ENCODE measurements around the gene RASL11A. TPM values are rescaled to one million over a fixed set of nuclear protein-coding genes. Genes with fewer than 3 reads are reported as not detected.

Gene RASL11A
- total and polyA plus RNA-seq, 2 of the 13 experiments (the other 11 are each of a cell fraction or from before 2014, with no cell fraction given), result 3.0 to 4.1 TPM

DNA sequence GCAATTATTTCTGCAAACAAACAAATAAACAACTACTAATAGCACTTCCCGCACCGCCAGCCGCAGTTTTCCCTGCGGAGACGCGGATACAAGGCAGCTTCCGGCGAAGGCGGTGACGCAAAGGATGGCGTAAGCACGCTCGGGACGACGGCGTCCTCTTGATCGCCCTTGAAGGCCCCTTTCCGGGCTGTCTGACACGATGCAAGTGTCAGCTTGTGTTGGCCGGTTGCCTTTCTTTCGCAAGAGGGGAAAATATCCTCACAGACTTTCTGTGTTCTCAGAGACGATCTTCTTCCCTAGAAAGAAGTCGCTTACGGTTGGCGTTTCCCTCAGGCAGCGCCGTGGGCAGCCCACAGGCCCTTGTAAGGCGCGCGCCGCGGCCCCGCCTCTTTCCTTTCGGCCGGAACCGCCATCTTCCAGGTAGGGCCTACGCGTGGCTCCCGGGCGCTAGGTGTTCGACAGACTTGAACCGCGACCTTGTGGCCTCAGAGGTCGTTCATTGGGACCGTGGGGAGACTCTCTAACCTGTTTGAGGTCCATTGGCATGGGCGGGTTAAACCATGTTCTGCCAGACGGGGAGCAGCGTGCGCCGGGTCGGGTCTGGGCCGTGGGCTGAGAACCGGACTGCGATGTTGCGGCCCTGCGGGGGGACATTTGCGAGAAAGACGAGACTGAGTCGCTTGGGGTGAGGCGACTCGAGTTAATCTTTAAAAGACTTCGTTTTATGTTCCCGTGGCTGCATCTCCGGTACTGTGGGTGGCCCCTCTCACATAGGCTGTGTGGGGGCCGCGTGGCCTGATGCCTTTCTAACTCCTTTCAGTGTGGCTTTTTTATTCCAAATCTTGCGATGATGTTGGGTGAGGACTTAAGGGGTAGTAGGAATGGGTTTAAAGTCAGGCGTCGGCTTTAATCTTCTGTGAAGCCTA lies 19.2 kb upstream of the RASL11A start, which contains the start of gene RPL21 (continued):
- TF ChIP-seq, protein P1, sequence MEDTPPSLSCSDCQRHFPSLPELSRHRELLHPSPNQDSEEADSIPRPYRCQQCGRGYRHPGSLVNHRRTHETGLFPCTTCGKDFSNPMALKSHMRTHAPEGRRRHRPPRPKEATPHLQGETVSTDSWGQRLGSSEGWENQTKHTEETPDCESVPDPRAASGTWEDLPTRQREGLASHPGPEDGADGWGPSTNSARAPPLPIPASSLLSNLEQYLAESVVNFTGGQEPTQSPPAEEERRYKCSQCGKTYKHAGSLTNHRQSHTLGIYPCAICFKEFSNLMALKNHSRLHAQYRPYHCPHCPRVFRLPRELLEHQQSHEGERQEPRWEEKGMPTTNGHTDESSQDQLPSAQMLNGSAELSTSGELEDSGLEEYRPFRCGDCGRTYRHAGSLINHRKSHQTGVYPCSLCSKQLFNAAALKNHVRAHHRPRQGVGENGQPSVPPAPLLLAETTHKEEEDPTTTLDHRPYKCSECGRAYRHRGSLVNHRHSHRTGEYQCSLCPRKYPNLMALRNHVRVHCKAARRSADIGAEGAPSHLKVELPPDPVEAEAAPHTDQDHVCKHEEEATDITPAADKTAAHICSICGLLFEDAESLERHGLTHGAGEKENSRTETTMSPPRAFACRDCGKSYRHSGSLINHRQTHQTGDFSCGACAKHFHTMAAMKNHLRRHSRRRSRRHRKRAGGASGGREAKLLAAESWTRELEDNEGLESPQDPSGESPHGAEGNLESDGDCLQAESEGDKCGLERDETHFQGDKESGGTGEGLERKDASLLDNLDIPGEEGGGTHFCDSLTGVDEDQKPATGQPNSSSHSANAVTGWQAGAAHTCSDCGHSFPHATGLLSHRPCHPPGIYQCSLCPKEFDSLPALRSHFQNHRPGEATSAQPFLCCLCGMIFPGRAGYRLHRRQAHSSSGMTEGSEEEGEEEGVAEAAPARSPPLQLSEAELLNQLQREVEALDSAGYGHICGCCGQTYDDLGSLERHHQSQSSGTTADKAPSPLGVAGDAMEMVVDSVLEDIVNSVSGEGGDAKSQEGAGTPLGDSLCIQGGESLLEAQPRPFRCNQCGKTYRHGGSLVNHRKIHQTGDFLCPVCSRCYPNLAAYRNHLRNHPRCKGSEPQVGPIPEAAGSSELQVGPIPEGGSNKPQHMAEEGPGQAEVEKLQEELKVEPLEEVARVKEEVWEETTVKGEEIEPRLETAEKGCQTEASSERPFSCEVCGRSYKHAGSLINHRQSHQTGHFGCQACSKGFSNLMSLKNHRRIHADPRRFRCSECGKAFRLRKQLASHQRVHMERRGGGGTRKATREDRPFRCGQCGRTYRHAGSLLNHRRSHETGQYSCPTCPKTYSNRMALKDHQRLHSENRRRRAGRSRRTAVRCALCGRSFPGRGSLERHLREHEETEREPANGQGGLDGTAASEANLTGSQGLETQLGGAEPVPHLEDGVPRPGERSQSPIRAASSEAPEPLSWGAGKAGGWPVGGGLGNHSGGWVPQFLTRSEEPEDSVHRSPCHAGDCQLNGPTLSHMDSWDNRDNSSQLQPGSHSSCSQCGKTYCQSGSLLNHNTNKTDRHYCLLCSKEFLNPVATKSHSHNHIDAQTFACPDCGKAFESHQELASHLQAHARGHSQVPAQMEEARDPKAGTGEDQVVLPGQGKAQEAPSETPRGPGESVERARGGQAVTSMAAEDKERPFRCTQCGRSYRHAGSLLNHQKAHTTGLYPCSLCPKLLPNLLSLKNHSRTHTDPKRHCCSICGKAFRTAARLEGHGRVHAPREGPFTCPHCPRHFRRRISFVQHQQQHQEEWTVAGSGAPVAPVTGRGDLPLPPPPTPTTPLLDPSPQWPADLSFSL (CRISPR knock-in tag; IDR thresholded peaks at IDR 0.05), result no peak
- TF ChIP-seq ZNF232 (CRISPR knock-in tag; IDR thresholded peaks at IDR 0.05; ENCODE audit: borderline replicate concordance) (peak; percentile 87), PHF20 (CRISPR knock-in tag; IDR thresholded peaks at IDR 0.05) (peak; percentile 88), ZNF768 (CRISPR knock-in tag; IDR thresholded peaks at IDR 0.05) (peak; percentile 70; the same call in 1 of the 2 replicates), ARNT (IDR thresholded peaks at IDR 0.05) (no peak), ZSCAN31 (CRISPR knock-in tag; IDR thresholded peaks at IDR 0.05; ENCODE audit: low read depth) (0 out of 2 replicates have a peak, but pooled peaks have one; percentile 13)
- TF ChIP-seq, protein P2, sequence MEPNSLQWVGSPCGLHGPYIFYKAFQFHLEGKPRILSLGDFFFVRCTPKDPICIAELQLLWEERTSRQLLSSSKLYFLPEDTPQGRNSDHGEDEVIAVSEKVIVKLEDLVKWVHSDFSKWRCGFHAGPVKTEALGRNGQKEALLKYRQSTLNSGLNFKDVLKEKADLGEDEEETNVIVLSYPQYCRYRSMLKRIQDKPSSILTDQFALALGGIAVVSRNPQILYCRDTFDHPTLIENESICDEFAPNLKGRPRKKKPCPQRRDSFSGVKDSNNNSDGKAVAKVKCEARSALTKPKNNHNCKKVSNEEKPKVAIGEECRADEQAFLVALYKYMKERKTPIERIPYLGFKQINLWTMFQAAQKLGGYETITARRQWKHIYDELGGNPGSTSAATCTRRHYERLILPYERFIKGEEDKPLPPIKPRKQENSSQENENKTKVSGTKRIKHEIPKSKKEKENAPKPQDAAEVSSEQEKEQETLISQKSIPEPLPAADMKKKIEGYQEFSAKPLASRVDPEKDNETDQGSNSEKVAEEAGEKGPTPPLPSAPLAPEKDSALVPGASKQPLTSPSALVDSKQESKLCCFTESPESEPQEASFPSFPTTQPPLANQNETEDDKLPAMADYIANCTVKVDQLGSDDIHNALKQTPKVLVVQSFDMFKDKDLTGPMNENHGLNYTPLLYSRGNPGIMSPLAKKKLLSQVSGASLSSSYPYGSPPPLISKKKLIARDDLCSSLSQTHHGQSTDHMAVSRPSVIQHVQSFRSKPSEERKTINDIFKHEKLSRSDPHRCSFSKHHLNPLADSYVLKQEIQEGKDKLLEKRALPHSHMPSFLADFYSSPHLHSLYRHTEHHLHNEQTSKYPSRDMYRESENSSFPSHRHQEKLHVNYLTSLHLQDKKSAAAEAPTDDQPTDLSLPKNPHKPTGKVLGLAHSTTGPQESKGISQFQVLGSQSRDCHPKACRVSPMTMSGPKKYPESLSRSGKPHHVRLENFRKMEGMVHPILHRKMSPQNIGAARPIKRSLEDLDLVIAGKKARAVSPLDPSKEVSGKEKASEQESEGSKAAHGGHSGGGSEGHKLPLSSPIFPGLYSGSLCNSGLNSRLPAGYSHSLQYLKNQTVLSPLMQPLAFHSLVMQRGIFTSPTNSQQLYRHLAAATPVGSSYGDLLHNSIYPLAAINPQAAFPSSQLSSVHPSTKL (CRISPR knock-in tag; IDR thresholded peaks at IDR 0.05), result no peak; the same call in none of the 2 replicates
- TF ChIP-seq, protein P3, sequence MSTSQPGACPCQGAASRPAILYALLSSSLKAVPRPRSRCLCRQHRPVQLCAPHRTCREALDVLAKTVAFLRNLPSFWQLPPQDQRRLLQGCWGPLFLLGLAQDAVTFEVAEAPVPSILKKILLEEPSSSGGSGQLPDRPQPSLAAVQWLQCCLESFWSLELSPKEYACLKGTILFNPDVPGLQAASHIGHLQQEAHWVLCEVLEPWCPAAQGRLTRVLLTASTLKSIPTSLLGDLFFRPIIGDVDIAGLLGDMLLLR (CRISPR knock-in tag; IDR thresholded peaks at IDR 0.05), result peak; percentile 93
